SK-N-SH (cell line): ENCODE data around the gene FAXDC2. TPM values are rescaled to one million over a fixed set of nuclear protein-coding genes. Genes with fewer than 3 reads are reported as not detected.

Experiments
- CTCF ChIA-PET: fragments of 300-600, 350-600 bp; formaldehyde crosslinking; extraction: SDS; loops from one replicate; lab custom pipeline; 2021; lab: Yijun Ruan, JAX
- POLR2A ChIA-PET: fragments of 350-600 bp; sonication (Branson Sonifier 250); formaldehyde crosslinking; extraction: SDS; loops from one replicate; lab custom pipeline; 2020; ENCODE audit warnings: antibody characterized with exemption, inconsistent platforms; lab: Yijun Ruan, JAX
- DNase-seq: peaks from one replicate; pipeline ENCODE4 v3.0.0; 2012
- H2AFZ ChIP-seq: fragments of 200-600 bp; sonication (generic); 2 replicates; pipeline ENCODE4 v1.8.1; 2016; ENCODE audit warnings: antibody characterized with exemption, mild to moderate bottlenecking, low read depth
- H3F3A ChIP-seq: fragments of 200-600 bp; sonication (generic); replicated peaks from 2 replicates; pipeline ENCODE3; 2016; ENCODE audit warnings: antibody characterized with exemption, mild to moderate bottlenecking; ENCODE audit not compliant: insufficient read depth
- H3K27ac ChIP-seq, 2 experiments: fragments of 200-500 bp in 1 of 2; fragments of 200-600 bp in 1 of 2; sonication (Bioruptor generic) in 1 of 2; sonication (generic), shearing (Covaris generic) in 1 of 2; 2 replicates each; pipeline versions ENCODE4 v1.5.1 to v1.6.1; 2014 to 2016; ENCODE audit warnings: low read depth in 2 of 2, inconsistent platforms in 1 of 2, low read length in 1 of 2, mild to moderate bottlenecking in 1 of 2, mixed read lengths in 1 of 2
- H3K27me3 ChIP-seq: fragments of 200-600 bp; sonication (generic), shearing (Covaris generic); 2 replicates; pipeline ENCODE4 v1.6.1; 2016; ENCODE audit warnings: mixed run types; ENCODE audit not compliant: insufficient read depth
- H3K36me3 ChIP-seq, 2 experiments: fragments of 200-500 bp in 1 of 2; fragments of 200-600 bp in 1 of 2; sonication (Bioruptor generic) in 1 of 2; sonication (generic) in 1 of 2; replicated peaks in 1 of 2; 2 replicates each; pipeline versions ENCODE3 to v1.5.1; 2014 to 2016; ENCODE audit warnings: low read length in 1 of 2, mild to moderate bottlenecking in 1 of 2; ENCODE audit not compliant: insufficient read depth in 2 of 2, control insufficient read depth in 1 of 2
- H3K4me1 ChIP-seq, 2 experiments: fragments of 200-500 bp in 1 of 2; fragments of 200-600 bp in 1 of 2; sonication (Bioruptor generic) in 1 of 2; sonication (generic), shearing (Covaris generic) in 1 of 2; 2 replicates each; pipeline versions ENCODE4 v1.5.1 to v1.6.1; 2014 to 2016; ENCODE audit warnings: low read depth in 1 of 2, low read length in 1 of 2, mixed run types in 1 of 2; ENCODE audit not compliant: insufficient read depth in 2 of 2, control insufficient read depth in 1 of 2
- H3K4me2 ChIP-seq: fragments of 200-600 bp; sonication (generic), shearing (Covaris generic); 2 replicates; pipeline ENCODE4 v1.6.1; 2017; ENCODE audit warnings: mixed run types
- H3K4me3 ChIP-seq, 2 experiments: fragments of 200-500 bp in 1 of 2; fragments of 200-600 bp in 1 of 2; sonication (Bioruptor generic) in 1 of 2; sonication (generic), shearing (Covaris generic) in 1 of 2; 2 replicates each; pipeline versions ENCODE4 v1.5.1 to v1.8.1; 2014 to 2016; ENCODE audit warnings: low read depth in 2 of 2, inconsistent platforms in 1 of 2, low read length in 1 of 2, mild to moderate bottlenecking in 1 of 2, mixed read lengths in 1 of 2, moderate library complexity in 1 of 2
- H3K79me2 ChIP-seq: fragments of 200-600 bp; sonication (generic); 2 replicates; pipeline ENCODE4 v1.8.1; 2017; ENCODE audit warnings: mild to moderate bottlenecking; ENCODE audit not compliant: insufficient read depth
- H3K9ac ChIP-seq: fragments of 200-600 bp; sonication (generic); 2 replicates; pipeline ENCODE4 v1.6.1; 2017; ENCODE audit warnings: mixed run types
- H3K9me2 ChIP-seq: fragments of 200-600 bp; sonication (generic); 2 replicates; pipeline ENCODE4 v1.6.1; 2017; ENCODE audit warnings: mixed run types
- H3K9me3 ChIP-seq: fragments of 200-600 bp; sonication (generic); 2 replicates; pipeline ENCODE4 v1.6.1; 2017; ENCODE audit warnings: mixed run types, mild to moderate bottlenecking, moderate library complexity
- H4K20me1 ChIP-seq: fragments of 200-600 bp; sonication (generic); 2 replicates; pipeline ENCODE4 v1.6.1; 2017; ENCODE audit warnings: mild to moderate bottlenecking, mixed run types; ENCODE audit not compliant: insufficient read depth
- CHD2 ChIP-seq: fragments of 150-350 bp; IDR thresholded peaks from 2 replicates; pipeline ENCODE4 v1.6.1; 2018; ENCODE audit warnings: low read length; ENCODE audit not compliant: partially characterized antibody
- CTCF ChIP-seq: fragments of 200-600 bp; sonication (generic); IDR thresholded peaks from 2 replicates; pipeline ENCODE4 v1.6.1; 2017; ENCODE audit warnings: antibody characterized with exemption, mild to moderate bottlenecking, moderate library complexity
- ELF1 ChIP-seq: IDR thresholded peaks from 2 replicates; pipeline ENCODE4 v1.4.0; 2012
- FOXJ3 ChIP-seq: sonication (generic); formaldehyde crosslinking; IDR thresholded peaks from 2 replicates; pipeline ENCODE4 v1.5.1; 2020; ENCODE audit warnings: mild to moderate bottlenecking, missing genetic modification reagents
- FOXM1 ChIP-seq: IDR thresholded peaks from 2 replicates; pipeline ENCODE4 v1.4.0; 2012; ENCODE audit warnings: low read depth, mild to moderate bottlenecking
- GABPA ChIP-seq: IDR thresholded peaks from 2 replicates; pipeline ENCODE4 v1.4.0; 2012; ENCODE audit warnings: low read depth, mild to moderate bottlenecking
- GATA2 ChIP-seq: sonication (generic); formaldehyde crosslinking; IDR thresholded peaks from 2 replicates; pipeline ENCODE4 v1.5.0; 2020; ENCODE audit warnings: mild to moderate bottlenecking, missing genetic modification reagents
- JUND ChIP-seq: IDR thresholded peaks from 2 replicates; pipeline ENCODE4 v1.4.0; 2012
- MAX ChIP-seq: IDR thresholded peaks from 2 replicates; pipeline ENCODE4 v1.4.0; 2012; ENCODE audit warnings: low read depth
- MEF2A ChIP-seq: IDR thresholded peaks from 2 replicates; pipeline ENCODE4 v1.4.0; 2012; ENCODE audit warnings: low read depth, borderline replicate concordance
- MXI1 ChIP-seq: IDR thresholded peaks from 2 replicates; pipeline ENCODE4 v1.6.1; 2012; ENCODE audit warnings: mild to moderate bottlenecking, low read depth, low read length, improper control_type of control experiment
- NRF1 ChIP-seq: IDR thresholded peaks from 2 replicates; pipeline ENCODE4 v1.6.1; 2012; ENCODE audit warnings: low read depth, mild to moderate bottlenecking, low read length
- POLR2AphosphoS5 ChIP-seq: IDR thresholded peaks from 2 replicates; pipeline ENCODE4 v1.6.1; 2012; ENCODE audit warnings: low read depth, low read length
- RAD21 ChIP-seq: IDR thresholded peaks from 2 replicates; pipeline ENCODE4 v1.6.1; 2012; ENCODE audit warnings: mild to moderate bottlenecking, low read length
- RCOR1 ChIP-seq: fragments of 150-350 bp; IDR thresholded peaks from 2 replicates; pipeline ENCODE4 v1.6.1; 2017; ENCODE audit warnings: antibody characterized with exemption, low read length
- RFX5 ChIP-seq: IDR thresholded peaks from 2 replicates; pipeline ENCODE4 v1.6.1; 2012; ENCODE audit warnings: mild to moderate bottlenecking, improper control_type of control experiment, low read length
- RXRA ChIP-seq: IDR thresholded peaks from 2 replicates; pipeline ENCODE4 v1.4.0; 2012; ENCODE audit warnings: low read depth, mild to moderate bottlenecking, borderline replicate concordance
- SIN3A ChIP-seq: IDR thresholded peaks from 2 replicates; pipeline ENCODE4 v1.6.1; 2012; ENCODE audit warnings: low read depth, mild to moderate bottlenecking, low read length, moderate library complexity, borderline replicate concordance
- SMC3 ChIP-seq: IDR thresholded peaks from 2 replicates; pipeline ENCODE4 v1.6.1; 2012; ENCODE audit warnings: low read depth, low read length, improper control_type of control experiment
- TAF1 ChIP-seq: IDR thresholded peaks from 2 replicates; pipeline ENCODE4 v1.6.1; 2012; ENCODE audit warnings: low read depth, mild to moderate bottlenecking, low read length, moderate library complexity, borderline replicate concordance
- TCF12 ChIP-seq: IDR thresholded peaks from 2 replicates; pipeline ENCODE4 v1.4.0; 2012
- USF2 ChIP-seq: fragments of 150-350 bp; IDR thresholded peaks from 2 replicates; pipeline ENCODE4 v1.6.1; 2017; ENCODE audit warnings: antibody characterized with exemption, low read length, low read depth, borderline replicate concordance
- ZBTB33 ChIP-seq: IDR thresholded peaks from 2 replicates; pipeline ENCODE4 v1.4.0; 2012; ENCODE audit warnings: low read depth, borderline replicate concordance
- WGBS: methylation state at CpG from one replicate; pipeline ENCODE4 v1.1.6; 2017; ENCODE audit warnings: low lambda C conversion rate; 5-methylcytosine and 5-hydroxymethylcytosine counted together
- polyA plus RNA-seq, 3 experiments: library from polyadenylated mRNA; depleted of rRNA; stranded (reverse); fragments of >200 nt; gene quantifications; 2 replicates each; pipeline ENCODE4 v1.2.3, GENCODE V29; 2012
- TF ChIP-seq, protein P1 (sequence below): IDR thresholded peaks from 2 replicates; pipeline ENCODE4; 2012

FAXDC2 gene
- polyA plus RNA-seq, 1 of the 3 experiments (the other 2 are of a cell fraction), result 6.0 TPM

- Histone ChIP-seq H3K4me1 (peaks cover 14 to 17% of the 10 kb centered on the region in 2 experiments), H4K20me1 (peaks cover 36% of the 10 kb centered on the region), H3K4me3 (peak within 1 kb of the TSS; percentile 62 to 86), H3K4me2 (peak within 1 kb of the TSS; percentile 99), H3K9ac (peak within 1 kb of the TSS; percentile 98), H3K27ac (peak within 1 kb of the TSS; percentile 99 to 100), H3K79me2 (peaks cover 50% of the 10 kb centered on the region), H3K27me3 (no peaks in the 10 kb centered on the region), H2AFZ (peak within 1 kb of the TSS; percentile 78), H3K9me2 (no peaks in the 10 kb centered on the region), H3K36me3 (peaks cover 5 to 7% of the 10 kb centered on the region in 2 experiments), H3F3A (peaks cover 16% of the 10 kb centered on the region), H3K9me3 (no peaks in the 10 kb centered on the region)
- 2% methylated on average over 44 of the region's 65 CpGs for WGBS
- peak; percentile 95 for DNase-seq
- ChIA-PET CTCF (interaction anchor here (0.6 to 1.6 kb wide), 2 partner anchors 90 to 432 kb away, joined by 3 read pairs; no protein-coding TSS in a partner anchor), POLR2A (interaction anchor here (0.6 to 2.5 kb wide), 5 partner anchors 13 to 176 kb away, joined by 3 to 16 read pairs (median 3); no protein-coding TSS in a partner anchor)
- TF ChIP-seq SIN3A (peak; percentile 63; the same call in 1 of the 2 replicates), RAD21 (no peak), MAX (no peak; the same call in none of the 2 replicates), JUND (no peak), POLR2AphosphoS5 (peak; percentile 90), MXI1 (peak; percentile 83; the same call in 1 of the 2 replicates), CHD2 (no peak), ELF1 (no peak), MEF2A (no peak), GATA2 (CRISPR knock-in tag) (no peak), RXRA (no peak), FOXJ3 (CRISPR knock-in tag) (no peak), RFX5 (0 out of 2 replicates have a peak, but pooled peaks have one; percentile 8), SMC3 (no peak), NRF1 (peak; percentile 69), USF2 (no peak), ZBTB33 (0 out of 2 replicates have a peak, but pooled peaks have one; percentile 14), RCOR1 (0 out of 2 replicates have a peak, but pooled peaks have one; percentile 8), TCF12 (no peak), CTCF (no peak), GABPA (peak; percentile 77), FOXM1 (no peak), TAF1 (no peak; the same call in none of the 2 replicates)
- TF ChIP-seq, protein P1, sequence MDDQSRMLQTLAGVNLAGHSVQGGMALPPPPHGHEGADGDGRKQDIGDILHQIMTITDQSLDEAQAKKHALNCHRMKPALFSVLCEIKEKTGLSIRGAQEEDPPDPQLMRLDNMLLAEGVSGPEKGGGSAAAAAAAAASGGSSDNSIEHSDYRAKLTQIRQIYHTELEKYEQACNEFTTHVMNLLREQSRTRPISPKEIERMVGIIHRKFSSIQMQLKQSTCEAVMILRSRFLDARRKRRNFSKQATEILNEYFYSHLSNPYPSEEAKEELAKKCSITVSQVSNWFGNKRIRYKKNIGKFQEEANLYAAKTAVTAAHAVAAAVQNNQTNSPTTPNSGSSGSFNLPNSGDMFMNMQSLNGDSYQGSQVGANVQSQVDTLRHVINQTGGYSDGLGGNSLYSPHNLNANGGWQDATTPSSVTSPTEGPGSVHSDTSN, result 0 out of 2 replicates have a peak, but pooled peaks have one; percentile 3
Observed at GRCh38 chr5:154858297-154858971, 8.0 kb upstream of the FAXDC2 start, which contains the start of gene CNOT8. Gene CNOT8, plus strand, starts transcription at chr5:154858627. Its CDS starts 4,652 bp downstream, at chr5:154863279.
